Trophoblast cell (in vitro differentiated cells and primary cell): ENCODE results near the gene BDKRB2.

Experiments used
- DNase-seq, 2 donors: peaks; one replicate each; pipeline ENCODE4 v3.0.0-alpha.2; 2016
- H2AFZ ChIP-seq: 2 replicates; pipeline ENCODE4 v1.6.1; 2013; ENCODE audit warnings: low read length, moderate library complexity, mild to moderate bottlenecking; ENCODE audit not compliant: insufficient read depth, poor library complexity
- H2AK5ac ChIP-seq: 2 replicates; pipeline ENCODE4 v1.6.1; 2013; ENCODE audit warnings: mild to moderate bottlenecking, low read length
- H2BK120ac ChIP-seq: 2 replicates; pipeline ENCODE4 v1.6.1; 2013; ENCODE audit warnings: low read length, mild to moderate bottlenecking, moderate library complexity; ENCODE audit not compliant: insufficient read depth, poor library complexity
- H2BK12ac ChIP-seq: 2 replicates; pipeline ENCODE4 v1.6.1; 2013; ENCODE audit warnings: mild to moderate bottlenecking, low read length, moderate library complexity
- H2BK5ac ChIP-seq: 2 replicates; pipeline ENCODE4 v1.6.1; 2013; ENCODE audit warnings: low read length, low read depth, moderate library complexity, mild to moderate bottlenecking; ENCODE audit not compliant: poor library complexity
- H3K14ac ChIP-seq: 2 replicates; pipeline ENCODE4 v1.6.1; 2013; ENCODE audit warnings: mild to moderate bottlenecking, low read length
- H3K18ac ChIP-seq: 2 replicates; pipeline ENCODE4 v1.6.1; 2013; ENCODE audit warnings: mild to moderate bottlenecking, low read length
- H3K23ac ChIP-seq: 2 replicates; pipeline ENCODE4 v1.6.1; 2013; ENCODE audit warnings: low read length
- H3K27ac ChIP-seq: 2 replicates; pipeline ENCODE4 v1.5.1; 2013; ENCODE audit warnings: low read depth, mild to moderate bottlenecking, inconsistent platforms, low read length, moderate library complexity
- H3K27me3 ChIP-seq: 2 replicates; pipeline ENCODE4 v1.6.1; 2013; ENCODE audit warnings: inconsistent platforms, mild to moderate bottlenecking, low read length, moderate library complexity; ENCODE audit not compliant: insufficient read depth
- H3K36me3 ChIP-seq, 2 experiments: 1 replicate in 1 of 2; 2 replicates in 1 of 2; pipeline ENCODE4 v1.6.1; 2013; ENCODE audit warnings: low read length in 2 of 2, mild to moderate bottlenecking in 2 of 2, moderate library complexity in 1 of 2; ENCODE audit not compliant: insufficient read depth in 2 of 2, control insufficient read depth in 1 of 2
- H3K4ac ChIP-seq: 2 replicates; pipeline ENCODE4 v1.6.1; 2013; ENCODE audit warnings: low read depth, mild to moderate bottlenecking, low read length, moderate library complexity
- H3K4me1 ChIP-seq, 2 experiments: 1 replicate in 1 of 2; 2 replicates in 1 of 2; pipeline ENCODE4 v1.6.1; 2013; ENCODE audit warnings: low read length in 2 of 2, mild to moderate bottlenecking in 2 of 2, moderate library complexity in 1 of 2; ENCODE audit not compliant: insufficient read depth in 2 of 2, control insufficient read depth in 1 of 2
- H3K4me2 ChIP-seq: 2 replicates; pipeline ENCODE4 v1.6.1; 2013; ENCODE audit warnings: inconsistent platforms, mild to moderate bottlenecking, low read length, moderate library complexity
- H3K4me3 ChIP-seq: 2 replicates; pipeline ENCODE4 v1.5.1; 2013; ENCODE audit warnings: mild to moderate bottlenecking, low read depth, low read length, inconsistent platforms
- H3K79me1 ChIP-seq: one replicate; pipeline ENCODE4 v1.6.1; 2013; ENCODE audit warnings: low read length
- H3K79me2 ChIP-seq: 2 replicates; pipeline ENCODE4 v1.6.1; 2013; ENCODE audit warnings: low read length, mild to moderate bottlenecking; ENCODE audit not compliant: control insufficient read depth, insufficient read depth, poor library complexity
- H3K9ac ChIP-seq: 2 replicates; pipeline ENCODE4 v1.6.1; 2013; ENCODE audit warnings: mild to moderate bottlenecking, low read length
- H3K9me3 ChIP-seq: 2 replicates; pipeline ENCODE4 v1.6.1; 2013; ENCODE audit warnings: low read depth, mild to moderate bottlenecking, control low read depth, inconsistent platforms, low read length; ENCODE audit not compliant: insufficient read depth
- H4K12ac ChIP-seq: 2 replicates; pipeline ENCODE4 v1.6.1; 2013; ENCODE audit warnings: low read depth, mild to moderate bottlenecking, low read length, moderate library complexity
- H4K8ac ChIP-seq: 2 replicates; pipeline ENCODE4 v1.6.1; 2013; ENCODE audit warnings: low read depth, mild to moderate bottlenecking, low read length, moderate library complexity
- H4K91ac ChIP-seq: one replicate; pipeline ENCODE4 v1.6.1; 2013; ENCODE audit warnings: low read depth, mild to moderate bottlenecking, low read length, moderate library complexity
- WGBS: extraction: QIAGEN DNeasy Blood & Tissue Kit; methylation state at CpG from one replicate; pipeline ENCODE4 v1.1.7; 2013; ENCODE audit warnings: missing lambda C conversion rate; ENCODE audit not compliant: insufficient read length, insufficient coverage; ENCODE audit errors: extremely low coverage; 5-methylcytosine and 5-hydroxymethylcytosine counted together

The BDKRB2 gene

GRCh38 chr14:96214793-96215192, 10.2 kb downstream of the BDKRB2 start:
- no peak overlapping the region for H3K18ac ChIP-seq
- H3K4ac ChIP-seq: no peak overlapping the region
- no peak overlapping the region for H3K14ac ChIP-seq
- peak overlapping the region; percentile 65 for H2BK120ac ChIP-seq
- H3K23ac ChIP-seq: no peak overlapping the region
- peaks cover 4% of the 10 kb centered on the region for H3K9me3 ChIP-seq
- H3K79me1 ChIP-seq: peaks cover 21% of the 10 kb centered on the region
- no CpG with 5 or more reads among the region's 4 CpGs for WGBS
- H3K4me2 ChIP-seq: no peak overlapping the region
- no peak for DNase-seq
- peaks cover 1% of the 10 kb centered on the region for H3K79me2 ChIP-seq
- H3K27me3 ChIP-seq: no peaks in the 10 kb centered on the region
- no peak overlapping the region for H2AK5ac ChIP-seq
- H4K8ac ChIP-seq: no peak overlapping the region
- no peak overlapping the region for H3K4me3 ChIP-seq
- peak overlapping the region; percentile 35 for H2BK5ac ChIP-seq
- H4K91ac ChIP-seq: peak overlapping the region; percentile 56
- H4K12ac ChIP-seq: no peak overlapping the region
- H3K4me1 ChIP-seq: peaks cover 14 to 18% of the 10 kb centered on the region in 2 experiments
- no peak overlapping the region for H3K9ac ChIP-seq
- H2AFZ ChIP-seq: no peak overlapping the region
- H2BK12ac ChIP-seq: peak overlapping the region; percentile 24
- H3K36me3 ChIP-seq: peaks cover 18 to 21% of the 10 kb centered on the region in 2 experiments
- H3K27ac ChIP-seq: peak overlapping the region; percentile 16

DNA sequence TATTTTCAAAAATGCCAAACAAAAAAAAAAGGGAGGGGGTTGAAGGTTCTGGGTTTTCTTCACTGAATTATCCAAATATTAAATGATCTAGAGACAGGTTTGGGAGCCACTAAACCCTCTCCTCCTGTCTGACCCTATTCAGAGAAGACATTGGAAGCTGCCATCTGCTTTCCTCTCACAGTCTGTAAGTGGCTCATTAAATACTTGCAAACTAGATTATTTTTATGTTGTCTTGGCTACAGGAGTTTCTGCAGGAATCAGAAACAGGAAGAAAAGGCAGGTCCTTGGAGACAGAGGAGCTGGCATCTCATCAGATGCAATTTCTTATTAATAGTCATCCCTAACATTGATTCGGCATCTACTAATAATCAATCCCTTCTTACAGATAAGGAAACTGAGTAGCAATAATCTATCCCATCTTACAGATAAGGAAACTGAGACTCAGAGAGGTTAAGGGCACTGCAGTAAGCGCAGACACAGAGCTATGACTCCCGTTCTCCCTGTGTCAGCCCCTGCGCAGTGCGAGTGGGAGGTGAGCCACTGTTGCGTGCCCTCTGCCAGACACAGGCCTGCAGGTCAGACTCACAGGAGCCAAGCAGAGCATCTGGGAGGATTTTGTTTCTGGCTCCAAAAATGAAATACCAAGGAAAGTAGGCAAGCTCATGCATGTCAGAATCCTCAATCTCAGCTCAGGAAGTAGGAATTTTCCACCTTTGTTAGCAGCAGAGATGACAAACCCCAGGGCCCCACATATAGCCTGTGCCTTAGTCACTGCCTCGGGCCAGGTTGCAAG, 11.0 kb downstream of the BDKRB2 start:
- Histone ChIP-seq H4K8ac (no peak overlapping the region), H3K23ac (no peak overlapping the region), H3K36me3 (peaks cover 18% of the 10 kb centered on the region in 2 experiments), H3K4me1 (peaks cover 14 to 18% of the 10 kb centered on the region in 2 experiments), H2BK120ac (no peak overlapping the region), H4K12ac (no peak overlapping the region), H2BK5ac (peak overlapping the region; percentile 37), H3K4me3 (no peak overlapping the region), H4K91ac (no peak overlapping the region), H2BK12ac (no peak overlapping the region), H3K14ac (no peak overlapping the region), H3K9me3 (peaks cover 4% of the 10 kb centered on the region), H2AFZ (no peak overlapping the region), H3K27ac (peak overlapping the region; percentile 83), H3K27me3 (no peaks in the 10 kb centered on the region), H3K4ac (no peak overlapping the region), H3K9ac (no peak overlapping the region), H3K79me1 (peaks cover 21% of the 10 kb centered on the region), H2AK5ac (no peak overlapping the region), H3K4me2 (no peak overlapping the region), H3K79me2 (peaks cover 1% of the 10 kb centered on the region), H3K18ac (no peak overlapping the region)
- WGBS: no CpG with 5 or more reads among the region's 7 CpGs
- DNase-seq: no peak

DNA sequence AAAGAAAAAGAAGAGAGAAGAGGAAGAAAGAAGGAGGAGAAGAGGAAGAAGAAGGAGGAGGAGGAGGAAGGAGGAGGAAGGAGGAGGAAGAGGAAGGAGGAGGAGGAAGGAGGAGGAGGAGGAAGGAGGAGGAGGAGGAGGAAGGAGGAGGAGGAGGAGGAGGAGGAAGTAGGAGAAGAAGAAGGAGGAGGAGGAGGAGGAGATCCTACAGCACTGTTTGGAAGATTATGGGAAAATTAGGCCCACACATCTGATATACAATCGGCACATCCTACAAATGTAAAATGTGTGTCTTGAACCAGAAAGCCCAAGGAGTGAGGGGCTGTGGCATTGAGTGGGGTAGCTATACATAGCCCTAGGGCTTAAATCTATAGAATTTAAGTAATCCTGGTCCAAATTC, 12.0 kb downstream of the BDKRB2 start:
- no peak overlapping the region for H3K9ac ChIP-seq
- H3K4me1 ChIP-seq: peaks cover 14 to 18% of the 10 kb centered on the region in 2 experiments
- no peak overlapping the region for H2AFZ ChIP-seq
- no peak overlapping the region for H3K14ac ChIP-seq
- peak overlapping the region; percentile 37 for H2BK12ac ChIP-seq
- peak overlapping the region; percentile 83 for H3K27ac ChIP-seq
- H4K91ac ChIP-seq: peak overlapping the region; percentile 74
- H2AK5ac ChIP-seq: no peak overlapping the region
- H3K18ac ChIP-seq: no peak overlapping the region
- no peak overlapping the region for H3K4me2 ChIP-seq
- no peak overlapping the region for H3K4ac ChIP-seq
- DNase-seq: no peak
- H4K12ac ChIP-seq: no peak overlapping the region
- H3K79me2 ChIP-seq: peaks cover 1% of the 10 kb centered on the region
- peaks cover 21% of the 10 kb centered on the region for H3K79me1 ChIP-seq
- H3K27me3 ChIP-seq: no peaks in the 10 kb centered on the region
- H3K36me3 ChIP-seq: peaks cover 10 to 11% of the 10 kb centered on the region in 2 experiments
- H3K9me3 ChIP-seq: peaks cover 3% of the 10 kb centered on the region
- WGBS: no CpG with 5 or more reads among the region's 1 CpG
- H3K23ac ChIP-seq: no peak overlapping the region
- peak overlapping the region; percentile 44 for H2BK120ac ChIP-seq
- no peak overlapping the region for H4K8ac ChIP-seq
- peak overlapping the region; percentile 9 for H2BK5ac ChIP-seq
- no peak overlapping the region for H3K4me3 ChIP-seq

DNA sequence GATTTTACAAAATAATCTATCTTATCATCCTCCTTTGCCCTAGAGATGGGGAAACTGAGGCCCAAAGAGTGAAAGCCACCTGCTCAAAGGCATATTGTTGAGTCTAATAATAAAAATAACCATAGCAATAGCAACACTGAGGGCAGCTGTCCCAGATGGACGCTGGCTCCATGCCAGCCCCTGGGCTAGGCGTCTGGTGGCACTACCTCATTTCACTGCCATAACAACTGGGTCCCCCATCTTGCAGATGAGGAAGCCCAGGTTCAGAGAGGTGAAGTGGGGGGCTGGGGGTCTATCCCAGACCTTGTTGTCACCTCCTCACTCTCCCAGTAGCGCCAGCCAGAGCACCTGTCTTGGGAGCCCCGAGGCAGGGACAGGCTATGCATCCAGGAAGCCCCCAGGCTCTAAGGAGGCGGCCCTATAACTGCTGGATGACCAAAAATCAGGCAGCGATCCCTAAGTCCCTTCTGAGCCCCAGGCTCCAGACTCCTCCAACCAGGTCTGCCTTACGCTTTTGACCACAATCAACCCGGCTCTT, 12.8 kb downstream of the BDKRB2 start:
- no CpG with 5 or more reads among the region's 8 CpGs for WGBS
- no peak overlapping the region for H4K91ac ChIP-seq
- no peak overlapping the region for H4K8ac ChIP-seq
- H3K27ac ChIP-seq: no peak overlapping the region
- no peak overlapping the region for H3K23ac ChIP-seq
- H3K79me2 ChIP-seq: peaks cover 1% of the 10 kb centered on the region
- H2AK5ac ChIP-seq: no peak overlapping the region
- H3K79me1 ChIP-seq: peaks cover 21% of the 10 kb centered on the region
- no peak overlapping the region for H2BK5ac ChIP-seq
- no peak overlapping the region for H3K9ac ChIP-seq
- H3K4me1 ChIP-seq: peaks cover 14 to 18% of the 10 kb centered on the region in 2 experiments
- no peak overlapping the region for H2AFZ ChIP-seq
- H3K4me3 ChIP-seq: no peak overlapping the region
- H4K12ac ChIP-seq: no peak overlapping the region
- H3K4ac ChIP-seq: no peak overlapping the region
- no peaks in the 10 kb centered on the region for H3K9me3 ChIP-seq
- no peak for DNase-seq
- no peaks in the 10 kb centered on the region for H3K27me3 ChIP-seq
- no peak overlapping the region for H2BK120ac ChIP-seq
- H3K14ac ChIP-seq: no peak overlapping the region
- H3K36me3 ChIP-seq: peaks cover 7 to 8% of the 10 kb centered on the region in 2 experiments
- peak overlapping the region; percentile 0 for H3K18ac ChIP-seq
- H2BK12ac ChIP-seq: peak overlapping the region; percentile 37
- no peak overlapping the region for H3K4me2 ChIP-seq
